ENCODE measurements around the gene LRRC23. TPM values are rescaled to one million over a fixed set of nuclear protein-coding genes. Genes with fewer than 3 reads are reported as not detected.

The LRRC23 gene
- total and polyA plus RNA-seq, 12 donors, result 6.9 to 29.0 (median 13.1) TPM

- H3K27me3 ChIP-seq, result no peaks in the 10 kb centered on the region
- H3K27ac ChIP-seq, result peak overlapping the region in 4 of 5 donors; percentile 43 to 83 (median 57)
- no peaks in the 10 kb centered on the region for H3K9me3 ChIP-seq (replicated peaks in 1 of 3)
- TF ChIP-seq CTCF (IDR thresholded peaks at IDR 0.05) (no peak), POLR2A (IDR thresholded peaks at IDR 0.05) (no peak)
- H3K4me1 ChIP-seq (replicated peaks in 1 of 2), result peaks cover 14 to 28% of the 10 kb centered on the region in 2 donors
- no peaks in the 10 kb centered on the region for H3K36me3 ChIP-seq (replicated peaks in 1 of 2)
- intact Hi-C loops (cut with DNase I), result loop anchor here (10.0 kb wide), 2 partner anchors 77 to 163 kb away; partner anchors contain the start of gene SPSB2 (in 1 of the 2)
- peak overlapping the region in 1 of 4 donors; percentile 33 for H3K4me3 ChIP-seq
- DNase-seq, result peak in 1 of 7 donors; percentile 1
- 72 to 79% (median 77%) methylated on average over 12 to 20 of the region's 20 CpGs for WGBS, 4 donors
These were observed 47.0 kb downstream of the LRRC23 start for GRCh38 chr12:6951551-6952120.

GRCh38 chr12:6952121-6952862 is 47.7 kb downstream of the LRRC23 start:
- Histone ChIP-seq H3K4me1 (replicated peaks in 1 of 2) (peaks cover 10 to 24% of the 10 kb centered on the region in 2 donors), H3K9me3 (replicated peaks in 1 of 3) (no peaks in the 10 kb centered on the region), H3K4me3 (peak overlapping the region in 1 of 4 donors; percentile 33), H3K27ac (peak overlapping the region in 3 of 5 donors; percentile 7 to 83 (median 68)), H3K27me3 (no peaks in the 10 kb centered on the region), H3K36me3 (replicated peaks in 1 of 2) (no peaks in the 10 kb centered on the region)
- TF ChIP-seq POLR2A (IDR thresholded peaks at IDR 0.05) (no peak), CTCF (IDR thresholded peaks at IDR 0.05) (no peak)
- DNase-seq, result peak in 2 of 7 donors; percentile 1 to 15
- 68 to 75% (median 70%) methylated on average over 4 to 22 of the region's 22 CpGs for WGBS, 4 donors
- intact Hi-C loops (cut with DNase I), result loop anchor here (10.0 kb wide), 2 partner anchors 77 to 163 kb away; partner anchors contain the start of gene SPSB2 (in 1 of the 2)

- Histone ChIP-seq H3K9me3 (replicated peaks in 1 of 3) (no peaks in the 10 kb centered on the region), H3K27ac (peak overlapping the region in 4 of 5 donors; percentile 8 to 83 (median 41)), H3K4me1 (replicated peaks in 1 of 2) (peaks cover 10 to 26% of the 10 kb centered on the region in 2 donors), H3K36me3 (replicated peaks in 1 of 2) (no peaks in the 10 kb centered on the region), H3K27me3 (no peaks in the 10 kb centered on the region), H3K4me3 (peak overlapping the region in 1 of 4 donors; percentile 33)
- 73 to 93% (median 85%) methylated on average over 8 to 15 of the region's 15 CpGs for WGBS, 4 donors
- peak in 1 of 7 donors; percentile 13 for DNase-seq
- intact Hi-C loops (cut with DNase I), result loop anchor here (10.0 kb wide), 2 partner anchors 78 to 162 kb away; partner anchors contain the start of gene SPSB2 (in 1 of the 2)
- TF ChIP-seq CTCF (IDR thresholded peaks at IDR 0.05) (no peak), POLR2A (IDR thresholded peaks at IDR 0.05) (no peak)
These were observed 48.3 kb downstream of the LRRC23 start for GRCh38 chr12:6952863-6953441.

All from adrenal gland (tissue), 12 donors.